HFF-Myc (cell line): ENCODE data around the gene LEMD3.

ENCODE experiments used
- DNase-seq: peaks from one replicate; pipeline ENCODE4 v3.0.0-alpha.2; 2011; ENCODE audit warnings: low read depth; ENCODE audit errors: extremely low read depth
- H3K4me3 ChIP-seq: replicated peaks from 2 replicates; pipeline ENCODE4 v1.5.1; 2011; ENCODE audit warnings: low read depth, mild to moderate bottlenecking, control low read depth, low read length
- CTCF ChIP-seq: IDR thresholded peaks from 2 replicates; pipeline ENCODE4 v1.5.1; 2012; ENCODE audit warnings: mild to moderate bottlenecking, low read depth, low read length, control low read depth; ENCODE audit errors: missing control alignments

LEMD3 gene

DNA sequence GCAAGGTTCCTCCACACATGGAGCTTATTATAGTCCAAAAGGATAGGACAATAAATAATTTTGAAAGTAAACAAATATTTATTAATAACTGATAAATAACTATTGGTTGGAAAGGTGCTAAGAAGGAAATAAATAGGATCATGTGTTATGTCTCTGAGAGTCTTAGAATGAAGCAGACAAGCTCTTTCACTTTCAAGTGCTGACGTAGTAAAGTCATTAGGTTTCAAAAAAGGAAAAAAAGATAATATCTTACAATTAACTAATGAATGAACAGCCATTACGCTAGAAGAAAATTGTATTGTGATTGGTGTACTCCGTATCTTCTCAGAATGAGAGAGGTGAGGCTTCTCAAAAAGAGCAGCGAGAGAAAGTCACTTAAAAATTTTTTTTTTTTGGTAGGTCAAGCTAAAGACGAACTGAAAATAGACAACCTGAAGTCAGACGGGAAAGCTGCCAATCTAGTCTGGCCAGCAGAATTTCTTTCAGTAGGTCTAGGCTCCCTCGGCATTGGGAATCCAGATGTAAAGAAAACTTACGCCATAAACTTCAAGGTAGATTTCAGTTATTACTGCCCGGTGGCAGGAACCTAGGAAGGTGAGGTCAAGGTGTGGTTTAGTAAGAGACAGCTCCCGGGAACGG is 583 bp upstream of the LEMD3 start:
- TF ChIP-seq CTCF = no peak
- no peak for DNase-seq
- peak overlapping the region; percentile 88 for H3K4me3 ChIP-seq

DNA sequence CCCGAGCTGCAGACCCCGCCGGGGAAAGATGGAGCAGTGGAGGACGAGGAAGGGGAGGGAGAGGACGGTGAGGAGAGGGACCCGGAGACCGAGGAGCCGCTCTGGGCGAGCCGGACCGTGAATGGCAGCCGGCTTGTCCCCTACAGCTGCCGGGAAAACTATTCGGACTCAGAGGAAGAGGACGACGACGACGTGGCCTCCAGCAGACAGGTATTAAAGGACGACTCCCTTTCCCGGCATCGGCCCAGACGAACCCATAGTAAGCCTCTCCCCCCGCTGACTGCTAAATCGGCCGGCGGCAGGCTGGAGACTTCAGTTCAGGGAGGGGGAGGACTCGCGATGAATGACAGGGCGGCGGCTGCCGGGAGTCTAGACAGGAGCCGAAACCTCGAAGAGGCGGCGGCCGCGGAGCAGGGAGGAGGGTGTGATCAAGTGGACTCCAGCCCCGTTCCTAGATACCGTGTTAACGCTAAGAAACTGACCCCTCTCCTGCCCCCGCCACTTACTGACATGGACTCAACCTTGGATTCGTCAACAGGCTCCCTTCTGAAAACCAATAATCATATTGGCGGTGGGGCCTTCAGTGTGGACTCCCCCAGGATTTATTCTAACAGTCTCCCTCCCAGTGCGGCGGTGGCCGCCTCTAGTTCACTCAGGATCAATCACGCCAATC is 962 bp downstream of the LEMD3 start:
- H3K4me3 ChIP-seq = peak overlapping the region; percentile 88
- DNase-seq = no peak
- no peak for TF ChIP-seq CTCF

DNA sequence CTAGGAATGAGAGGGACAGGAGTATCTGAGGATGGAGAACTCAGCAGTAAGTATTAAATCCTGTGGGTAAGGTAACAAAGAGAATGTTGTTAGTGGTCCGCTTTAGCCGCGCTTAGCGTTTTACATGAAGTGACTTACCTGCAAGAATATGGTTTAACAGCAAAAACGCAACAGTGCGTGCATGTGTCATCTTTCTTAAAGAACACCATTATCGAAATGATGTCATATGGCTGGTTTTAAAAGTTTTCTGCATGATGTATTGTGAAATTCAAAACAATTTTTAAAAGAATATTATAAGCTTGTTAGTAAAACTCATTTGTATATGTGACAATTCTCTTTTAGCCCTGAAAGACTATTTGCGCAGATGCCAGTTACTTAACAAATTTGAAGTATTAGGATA is 1.7 kb downstream of the LEMD3 start:
- DNase-seq = no peak
- TF ChIP-seq CTCF = no peak
- peak overlapping the region; percentile 88 for H3K4me3 ChIP-seq

GRCh38 chr12:65171870-65172269 is 2.5 kb downstream of the LEMD3 start:
- TF ChIP-seq CTCF = no peak
- H3K4me3 ChIP-seq = peak overlapping the region; percentile 88
- no peak for DNase-seq

GRCh38 chr12:65175385-65175784 is 6.0 kb downstream of the LEMD3 start:
- no peak for TF ChIP-seq CTCF
- DNase-seq = no peak
- H3K4me3 ChIP-seq = no peak overlapping the region

DNA sequence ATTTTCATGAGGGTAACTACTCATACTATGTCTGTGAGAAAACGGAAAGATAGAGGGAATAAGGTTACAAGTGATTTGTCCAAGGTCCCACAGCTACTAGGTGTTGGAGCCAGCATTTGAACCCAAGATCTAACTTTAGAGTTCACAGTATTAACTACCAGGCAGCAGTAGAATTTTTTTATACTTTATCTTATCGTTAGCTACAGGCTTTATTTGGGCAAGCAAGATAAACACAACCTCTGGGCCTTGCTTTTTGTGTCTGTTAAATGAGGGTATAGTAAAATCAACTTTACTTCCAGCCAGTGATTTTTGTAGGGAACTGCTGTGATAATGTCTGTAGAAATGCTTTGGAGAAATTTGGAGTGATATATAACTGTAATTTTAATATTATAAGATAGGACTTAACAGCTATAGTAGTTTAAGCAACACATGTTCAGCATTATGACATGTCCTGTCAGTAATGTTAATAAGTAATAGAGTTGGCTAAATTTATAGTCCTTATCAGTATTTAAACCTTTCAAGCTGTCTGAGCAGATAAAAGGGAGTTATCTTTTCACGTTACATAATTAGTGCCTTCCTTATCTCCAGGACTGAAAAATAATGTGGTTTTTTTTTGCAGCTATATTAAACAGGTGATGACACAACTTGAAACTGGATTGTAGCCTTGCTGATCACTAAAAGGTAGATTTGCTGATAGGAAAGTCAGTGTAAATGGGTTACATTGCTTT is 12.8 kb downstream of the LEMD3 start:
- DNase-seq = no peak
- no peak overlapping the region for H3K4me3 ChIP-seq
- TF ChIP-seq CTCF = no peak
